Skeletal muscle tissue (tissue), 1 donor: ENCODE data around the gene TSPAN12. TPM values are rescaled to one million over a fixed set of nuclear protein-coding genes. Genes with fewer than 3 reads are reported as not detected.

ENCODE experiments used
- total RNA-seq: library from RNA; depleted of rRNA; stranded (reverse); fragments of >200 nt; gene quantifications from one replicate; pipeline ENCODE4 v1.2.3, GENCODE V29; 2014

The TSPAN12 gene
- total RNA-seq, 1 donor from 2014 or later = 33.4 TPM

Other genes with a start within 250 kb of the TSPAN12 start
- 11.5 TPM for gene ING3, start 92.6 kb upstream of the TSPAN12 start, total RNA-seq
- gene CPED1, start 130.6 kb upstream of the TSPAN12 start, total RNA-seq = 14.6 TPM